Activated naive CD8-positive, alpha-beta T cell treated with anti-CD3 and anti-CD28 coated beads, Interleukin-2, amount 50 U/mL, for 16 hours (primary cell): ENCODE results near the gene DSCAML1.
"Not testable (repeated sequence)": the region's sequence is repeated elsewhere in the genome, so short reads cannot be mapped to it uniquely, and the experiment has no call there.

Experiments
- DNase-seq: peaks from one replicate; pipeline ENCODE4 v3.0.0-alpha.2; 2020; ENCODE audit warnings: low read depth, low spot score

The DSCAML1 gene

DNA sequence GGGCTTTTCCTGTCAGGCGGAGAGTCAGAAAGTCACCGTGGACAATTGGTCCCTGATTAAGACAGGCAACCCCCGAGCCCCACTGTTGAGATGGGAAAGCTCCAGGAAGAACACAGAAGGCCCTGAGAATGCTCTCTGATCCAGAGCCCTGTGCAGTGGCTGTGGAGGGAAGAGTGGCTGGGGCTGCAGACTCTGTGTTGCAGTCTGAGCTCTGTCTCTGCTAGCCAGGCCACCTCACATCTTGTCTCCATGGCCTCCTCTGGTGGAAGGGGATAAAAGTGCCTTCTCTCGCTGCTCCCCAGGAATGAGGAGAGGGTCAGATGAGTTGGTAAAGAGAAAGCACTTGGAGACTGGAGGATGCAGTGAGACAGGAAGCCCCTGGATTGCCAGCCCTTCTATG, 328.1 kb downstream of the DSCAML1 start:
- DNase-seq, result no peak

DNA sequence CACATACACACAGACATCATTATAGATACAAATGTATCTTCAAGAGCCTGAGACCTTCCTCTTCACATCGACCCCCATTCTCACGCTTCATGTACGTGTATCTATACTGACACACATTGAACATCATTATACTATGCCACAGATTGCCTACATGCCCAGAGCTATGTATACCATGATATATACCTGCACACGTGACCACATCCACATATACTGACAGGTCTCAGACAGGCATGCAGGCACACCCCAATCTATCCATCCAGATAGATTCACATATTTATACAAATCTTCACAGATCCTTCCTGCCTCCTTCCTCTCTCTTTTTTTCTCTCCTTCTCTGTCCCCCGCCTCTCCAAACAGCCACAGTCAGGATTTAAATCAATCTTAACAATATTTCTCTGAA, 329.2 kb downstream of the DSCAML1 start:
- DNase-seq, result no peak

DNA sequence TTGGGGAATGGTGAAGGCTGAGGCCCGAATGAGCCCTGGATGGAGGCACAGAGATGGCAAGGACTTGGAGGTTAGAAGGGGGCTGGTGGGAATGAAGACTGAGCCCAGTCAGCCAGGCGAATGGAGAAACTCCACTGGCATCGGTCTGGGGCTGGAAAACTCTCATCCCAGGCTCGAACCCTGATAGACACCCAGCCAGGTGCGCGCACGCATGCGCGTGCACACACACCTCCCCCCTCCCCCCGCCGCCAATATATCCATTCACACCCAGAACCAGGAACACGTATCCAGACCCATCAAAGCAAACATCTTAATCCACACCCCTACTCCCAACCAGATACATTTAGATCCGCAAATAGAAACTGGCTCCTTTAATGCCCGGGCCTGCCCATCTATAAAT, 330.1 kb downstream of the DSCAML1 start:
- DNase-seq, result no peak

DNA sequence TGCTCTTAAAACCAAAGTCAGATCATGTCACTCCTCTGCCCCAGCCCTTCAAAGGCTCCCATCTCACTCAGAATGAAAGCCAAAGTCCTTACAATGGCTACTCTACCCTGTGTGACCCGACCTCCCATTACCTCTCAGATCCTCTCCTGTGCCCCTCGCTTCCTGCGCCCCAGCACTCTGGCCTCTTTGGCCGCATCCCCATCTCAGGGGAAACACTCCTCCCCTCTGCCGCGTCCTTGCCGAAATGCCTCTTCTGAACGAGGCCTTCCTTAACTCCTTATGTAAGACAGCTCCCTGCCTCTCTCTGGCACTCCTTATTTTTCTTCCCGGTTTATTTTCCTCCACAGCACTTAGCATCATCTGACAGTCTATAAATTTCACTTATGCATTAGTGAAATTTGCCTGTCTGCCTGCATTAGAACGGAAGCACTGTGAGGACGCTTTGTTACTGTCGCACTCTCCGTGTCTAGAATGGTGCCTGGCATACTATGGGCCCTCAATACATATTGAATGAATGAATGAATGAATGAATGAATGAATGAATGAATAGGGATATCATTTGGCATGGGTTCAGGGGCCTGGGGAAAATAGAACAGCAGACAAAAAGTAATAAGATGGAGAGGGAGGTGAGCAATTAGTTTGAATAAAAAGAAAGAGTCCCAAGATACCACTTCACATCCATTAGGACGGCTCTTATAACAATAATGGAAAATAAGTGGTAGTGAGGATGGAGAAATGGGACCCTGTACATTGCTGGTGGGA, 331.6 kb downstream of the DSCAML1 start:
- no peak for DNase-seq

DNA sequence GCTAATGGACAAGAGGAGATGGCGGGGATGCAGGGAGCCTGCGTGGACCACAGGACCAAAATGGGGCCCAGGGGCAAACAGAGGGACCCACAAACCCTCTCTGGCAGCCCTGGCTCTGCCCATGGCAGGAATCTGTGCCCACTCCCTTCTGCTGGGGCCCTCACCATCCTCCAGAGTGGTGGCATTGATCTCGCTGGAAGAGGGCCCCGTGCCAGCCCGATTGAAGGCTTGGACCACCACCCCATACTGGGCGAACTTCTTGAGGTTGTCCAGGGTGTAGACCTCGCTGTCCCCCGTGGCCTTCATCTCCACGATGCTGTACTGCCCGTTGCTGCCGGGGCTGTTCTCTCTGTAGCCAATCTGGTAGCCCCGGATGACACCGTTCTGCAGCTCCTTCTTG, 332.2 kb downstream of the DSCAML1 start:
- DNase-seq, result no peak

DNA sequence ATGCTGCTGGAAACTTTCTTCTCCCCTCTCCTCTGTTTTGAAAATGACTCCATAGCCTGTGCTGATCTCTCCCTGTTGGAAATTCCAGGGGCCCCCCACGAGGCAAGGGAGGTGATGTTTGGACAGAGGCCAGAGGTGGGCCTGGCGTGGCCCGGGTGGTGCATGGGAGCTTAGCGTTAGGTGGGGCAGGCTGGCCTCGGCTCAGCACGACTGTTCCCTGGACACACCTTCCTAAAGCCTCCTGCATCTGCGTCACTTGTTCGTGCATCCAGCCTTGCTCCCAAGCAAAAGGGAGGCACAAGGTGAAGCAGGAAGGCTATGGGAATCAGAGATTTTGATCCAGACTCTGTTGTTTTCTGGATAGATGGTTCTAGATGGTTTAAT, 334.2 kb downstream of the DSCAML1 start:
- DNase-seq, result no peak

DNA sequence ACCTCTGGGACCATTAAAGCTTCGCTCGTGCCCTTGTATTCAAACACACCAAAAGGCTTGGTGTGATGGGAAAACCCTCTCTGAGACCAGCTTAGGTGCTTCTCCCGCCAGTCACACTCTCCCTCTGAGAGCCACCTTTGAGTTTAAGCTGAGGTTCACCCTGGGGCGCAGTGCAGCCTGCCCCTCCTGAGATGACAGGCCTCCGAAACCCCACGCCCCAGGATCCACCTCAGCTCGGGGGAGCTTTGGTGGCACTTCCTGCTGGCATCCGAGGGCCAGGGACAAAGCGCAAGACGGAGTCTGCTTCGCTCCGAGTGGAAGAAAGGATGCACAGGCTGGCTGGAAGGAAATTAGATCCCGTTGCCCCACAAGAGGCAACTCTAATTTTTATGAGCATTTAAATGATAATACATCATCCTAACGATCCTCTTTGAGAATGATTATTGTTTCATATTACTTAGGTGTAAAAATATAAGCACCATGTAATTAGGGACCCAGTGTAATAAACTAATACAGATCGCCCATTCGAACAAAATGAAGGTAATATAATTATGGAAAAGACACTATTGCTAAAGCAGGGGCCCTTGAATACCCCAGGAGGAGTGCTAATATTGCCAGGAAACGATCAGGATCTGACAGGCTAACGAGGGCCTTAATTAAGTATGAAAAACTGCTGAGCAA, 334.7 kb downstream of the DSCAML1 start:
- DNase-seq, result no peak

DNA sequence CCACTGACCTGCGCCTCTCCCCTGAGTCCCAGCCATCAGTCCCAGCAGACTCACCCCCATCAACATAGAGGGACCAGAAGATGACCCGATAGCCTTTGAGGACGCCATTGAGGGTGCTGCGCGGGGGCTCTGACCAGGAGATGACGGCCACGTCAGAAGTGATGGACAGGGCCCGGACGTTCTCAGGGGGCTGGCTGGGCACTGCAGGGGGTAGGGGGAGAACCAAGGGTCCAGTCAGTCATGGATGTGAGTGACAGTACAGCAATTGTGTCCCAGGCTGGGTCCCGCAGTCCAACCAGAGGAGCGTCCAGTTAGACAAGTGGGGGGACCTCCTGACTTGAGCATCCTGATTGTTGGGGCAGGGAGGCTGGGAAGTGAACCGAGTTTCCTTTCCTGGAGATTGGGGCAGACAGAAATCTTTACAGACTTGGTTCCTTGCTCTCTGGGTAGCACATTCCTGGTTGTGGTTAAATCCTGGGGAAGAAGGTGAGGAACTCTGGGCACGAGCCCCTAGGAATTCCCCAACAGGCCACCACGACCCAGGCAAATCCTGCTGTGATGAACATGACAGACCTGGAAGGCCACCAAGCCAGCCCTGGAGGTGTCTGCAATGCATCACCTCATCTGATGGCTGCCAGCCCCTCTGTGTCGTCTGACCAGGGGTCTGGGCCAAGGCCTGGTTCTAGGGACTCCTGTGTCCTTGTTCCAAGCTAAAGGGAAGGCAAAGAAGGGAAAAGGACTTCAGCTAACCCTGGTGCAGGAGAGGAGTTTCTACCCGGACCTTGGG, 335.4 kb downstream of the DSCAML1 start:
- no peak for DNase-seq

DNA sequence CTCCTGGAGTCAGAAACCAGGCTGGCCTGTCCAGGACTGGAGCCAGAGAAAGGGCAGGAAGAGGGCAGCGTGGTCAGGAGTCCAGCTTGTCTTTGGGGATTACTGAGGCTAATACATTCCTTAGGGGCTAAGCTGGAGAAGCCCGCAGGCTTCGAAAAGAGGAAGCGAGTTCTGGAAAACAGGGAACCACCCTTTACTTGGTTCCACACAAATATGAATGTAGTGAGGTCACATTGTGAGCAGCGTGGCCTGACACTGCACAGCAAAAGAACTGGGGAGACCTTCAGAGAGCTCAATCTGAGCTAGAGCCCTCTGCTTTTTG, 337.1 kb downstream of the DSCAML1 start:
- DNase-seq, result no peak

DNA sequence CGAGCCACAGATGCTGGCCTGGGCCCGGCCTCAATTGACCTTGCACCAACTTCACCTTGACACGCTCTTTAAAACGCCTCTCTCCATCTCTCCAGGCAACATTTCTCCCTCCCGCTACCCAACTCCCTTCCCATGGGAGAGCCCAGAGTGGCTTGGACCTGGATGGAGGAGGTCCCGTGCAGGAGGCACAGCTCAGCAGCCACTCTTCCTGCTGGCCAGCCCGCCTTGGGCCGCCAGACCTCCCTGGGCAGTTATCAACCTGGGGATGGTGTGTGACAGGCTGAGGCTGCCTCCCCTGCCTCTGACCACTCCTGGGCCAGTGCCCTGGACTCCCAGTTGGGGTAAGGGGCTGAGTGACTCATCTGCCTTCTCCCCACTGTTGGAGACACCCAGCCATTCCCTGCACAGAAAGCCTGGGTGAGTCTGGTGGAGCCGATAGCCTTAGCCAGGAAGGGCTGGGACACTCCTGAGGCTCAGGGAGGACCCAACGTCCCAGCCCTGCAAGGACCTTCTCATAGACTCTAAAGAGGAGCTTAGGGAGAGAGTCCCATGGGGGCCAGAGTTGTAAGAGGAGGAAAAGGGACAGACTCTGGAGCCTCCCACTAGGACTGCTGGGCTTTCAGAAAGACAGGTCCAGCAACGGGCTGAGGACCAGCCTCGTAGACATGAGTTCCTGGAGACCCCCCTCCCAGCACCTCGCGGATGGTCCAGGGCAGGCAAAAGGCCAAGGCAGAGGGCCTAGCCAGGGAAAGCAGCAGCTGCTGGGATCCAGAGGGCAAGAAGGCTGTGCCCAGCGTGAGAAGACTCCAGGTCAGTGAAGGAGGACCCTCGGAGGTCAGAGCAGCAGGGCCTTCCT, 337.7 kb downstream of the DSCAML1 start:
- no peak for DNase-seq

DNA sequence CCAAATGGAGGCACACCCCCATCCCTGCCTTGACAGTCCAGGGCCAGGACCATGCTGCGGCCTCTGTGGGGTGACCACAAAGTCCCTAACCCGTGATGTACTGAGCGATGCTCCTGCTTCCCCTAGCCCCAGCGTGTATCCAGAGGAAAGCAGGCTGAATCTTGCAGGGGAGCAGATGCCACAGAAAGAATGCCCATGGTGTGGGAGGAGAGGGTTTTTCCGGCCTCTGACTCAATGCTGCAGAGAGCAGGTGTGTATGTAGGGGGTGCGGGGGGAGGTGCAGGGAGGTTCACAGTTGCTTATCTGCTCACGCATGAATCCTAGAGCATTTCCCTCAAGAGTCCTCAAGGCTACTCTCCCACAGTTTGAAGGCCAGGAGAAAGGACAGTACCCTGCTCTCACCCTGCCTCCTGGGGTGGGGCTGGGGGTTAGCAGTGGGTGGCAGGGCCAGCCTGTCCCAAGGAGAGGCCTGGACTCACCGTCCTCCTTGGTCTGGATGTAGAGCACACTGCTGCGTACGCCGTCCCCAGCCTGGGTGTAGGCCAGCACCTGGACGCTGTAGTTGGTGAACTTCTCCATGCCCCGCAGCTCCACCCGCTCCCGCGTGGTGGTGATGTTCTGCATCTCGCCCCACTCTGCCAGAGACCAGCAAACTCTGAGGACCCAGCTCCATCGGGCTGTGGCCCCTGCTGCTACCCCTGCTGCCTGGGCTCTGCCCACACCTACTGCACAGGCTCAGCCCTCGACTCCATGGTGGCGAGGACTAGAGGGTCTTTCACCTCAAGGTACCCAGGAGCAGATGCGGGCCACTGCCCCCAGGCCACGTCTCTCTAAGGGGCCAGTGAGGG, 338.5 kb downstream of the DSCAML1 start:
- no peak for DNase-seq

DNA sequence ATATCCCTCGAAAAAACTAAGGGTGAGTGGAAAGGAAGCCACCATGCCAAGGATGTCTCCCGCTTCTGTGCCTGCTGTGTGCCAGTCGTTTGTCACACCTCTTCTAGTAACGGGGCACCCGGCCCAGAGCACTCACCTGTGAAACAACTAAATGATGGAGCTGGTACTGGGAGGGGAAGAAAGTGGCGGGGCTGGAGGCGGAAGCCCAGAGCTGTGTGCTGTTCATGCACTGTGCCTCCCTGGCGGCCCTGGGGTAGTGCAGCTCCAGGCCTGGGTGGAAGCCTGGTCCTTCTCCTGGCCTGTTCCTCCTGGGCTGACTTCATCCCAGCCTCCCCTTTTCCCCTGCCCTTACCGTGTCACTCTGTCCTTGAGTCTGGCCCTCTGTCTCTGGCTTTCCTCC, 339.2 kb downstream of the DSCAML1 start:
- DNase-seq, result no peak

DNA sequence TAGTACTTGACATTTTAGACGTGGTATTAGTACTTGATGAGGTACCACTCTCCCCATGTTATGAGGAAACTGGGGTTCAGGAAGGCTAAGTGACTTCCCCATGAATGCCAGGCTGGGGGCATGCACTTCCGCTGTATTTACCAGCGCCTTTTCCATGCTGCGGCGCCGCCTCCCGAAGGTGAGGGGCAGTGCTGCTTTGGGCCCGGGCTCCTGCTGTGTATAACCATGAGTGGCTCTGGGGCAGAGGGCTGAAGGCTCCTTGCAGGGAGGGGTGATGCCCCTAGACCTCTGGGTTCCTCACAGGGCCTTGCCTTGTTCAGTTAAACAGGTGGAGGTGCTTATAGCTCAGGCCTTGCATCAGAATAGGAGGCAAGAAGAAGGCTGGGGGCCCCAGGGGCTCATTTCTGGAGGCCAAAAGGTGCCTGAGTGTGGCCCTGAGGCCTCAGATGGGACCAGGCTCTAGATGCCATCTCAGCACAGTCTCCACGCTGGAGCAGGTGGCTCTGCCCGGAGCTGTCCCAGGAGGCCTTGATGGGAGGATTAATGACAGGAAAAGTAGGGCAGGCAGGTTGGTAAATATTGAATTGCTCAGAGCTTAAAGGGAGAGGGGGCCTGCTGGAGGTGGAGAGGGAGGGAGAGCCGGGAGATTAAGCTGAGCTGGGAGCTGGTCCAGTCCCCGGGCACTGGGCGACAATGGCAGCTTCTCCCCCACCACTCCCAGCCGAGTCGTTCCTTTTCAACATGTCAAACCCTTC, 339.8 kb downstream of the DSCAML1 start:
- no peak for DNase-seq

DNA sequence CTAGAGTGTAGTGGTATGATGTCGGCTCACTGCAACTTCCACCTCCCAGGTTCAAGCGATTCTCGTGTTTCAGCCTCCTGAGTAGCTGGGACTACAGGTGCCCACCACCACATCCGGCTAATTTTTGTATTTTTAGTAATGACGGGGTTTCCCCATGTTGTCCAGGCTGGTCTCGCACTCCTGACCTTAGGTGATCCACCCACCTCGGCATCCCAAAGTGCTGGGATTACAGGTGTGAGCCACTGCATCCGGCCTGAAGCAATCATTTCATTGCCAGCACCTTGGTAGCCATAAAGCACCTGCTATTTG, 340.3 kb downstream of the DSCAML1 start:
- DNase-seq, result not testable (repeated sequence)

DNA sequence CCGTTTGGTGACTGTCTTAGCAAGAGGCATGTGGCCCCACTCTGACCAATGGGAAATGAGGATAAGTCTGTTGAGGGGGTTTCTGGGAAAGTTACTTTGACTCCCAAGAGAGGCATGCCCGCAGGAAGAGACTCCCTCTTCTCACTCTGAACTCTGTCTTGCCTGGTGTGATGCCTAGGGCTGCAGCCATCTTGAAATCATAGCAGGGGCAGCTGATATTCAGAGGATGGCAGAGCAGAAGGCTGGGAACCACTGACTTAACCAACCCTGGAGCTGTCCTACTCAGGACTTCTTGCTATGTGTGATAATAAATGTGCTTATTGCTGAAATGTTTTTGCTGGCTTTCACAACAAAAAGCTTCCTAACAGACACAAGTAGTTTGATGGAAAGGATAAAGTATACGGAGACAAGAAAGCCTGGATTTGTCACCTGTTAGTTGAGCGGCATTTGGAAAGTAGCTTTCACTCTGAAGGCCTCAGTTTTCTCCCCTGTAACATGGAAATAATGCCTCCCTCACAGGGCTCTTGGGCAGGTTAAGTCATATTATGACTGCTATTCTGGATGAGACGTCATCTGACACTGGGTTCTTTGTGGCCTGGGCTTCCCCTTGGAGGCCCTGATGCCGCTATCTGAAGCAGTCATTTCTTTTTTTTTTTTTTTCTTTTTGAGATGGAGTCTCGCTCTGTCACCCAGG, 340.8 kb downstream of the DSCAML1 start:
- DNase-seq, result no peak

DNA sequence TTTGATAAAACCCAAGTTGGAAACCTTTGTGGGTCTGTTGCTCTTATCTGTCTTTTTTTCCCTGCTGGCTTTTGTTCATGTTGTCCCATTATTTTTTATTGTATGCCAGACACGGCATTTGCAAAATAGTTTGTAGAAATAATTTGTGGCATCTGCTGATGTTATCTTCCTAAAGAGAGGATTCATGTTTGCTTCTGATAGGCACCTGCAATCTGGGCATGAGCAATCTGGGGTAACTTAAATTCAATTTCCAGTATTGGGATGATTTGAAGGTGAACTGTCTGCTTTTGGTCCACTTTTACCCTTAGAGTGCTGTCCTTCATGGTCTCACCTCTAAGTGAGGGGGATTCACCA, 342.5 kb downstream of the DSCAML1 start:
- DNase-seq, result no peak

DNA sequence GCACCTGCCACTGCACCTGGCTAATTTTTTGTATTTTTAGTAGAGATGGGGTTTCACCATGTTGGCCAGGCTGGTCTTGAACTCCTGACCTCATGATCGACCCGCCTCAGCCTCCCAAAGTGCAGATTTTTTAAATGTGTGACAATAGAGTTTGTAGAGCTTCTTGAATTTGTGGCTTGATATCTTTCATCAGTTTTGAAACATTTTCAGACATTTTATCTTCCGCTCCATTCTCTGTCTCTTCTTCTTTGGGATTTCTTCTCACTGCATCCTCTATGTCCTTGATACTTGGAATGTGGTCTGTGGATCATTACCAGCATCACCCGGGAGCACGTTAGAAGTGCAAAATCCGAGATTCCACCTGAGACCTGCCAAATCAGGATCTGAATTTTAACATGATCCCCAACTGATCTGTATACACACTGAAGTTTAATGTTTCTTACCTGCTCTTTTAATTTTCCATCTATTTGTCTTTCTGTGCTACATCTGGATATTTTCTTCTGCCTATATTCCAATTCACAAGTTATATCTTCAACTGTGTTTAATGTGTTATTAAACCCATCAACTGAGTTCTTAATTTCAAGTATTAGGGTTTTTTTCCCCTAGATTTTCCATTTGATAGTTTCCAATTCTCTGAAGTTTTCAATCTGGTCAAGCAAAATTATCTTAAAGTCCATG, 343.0 kb downstream of the DSCAML1 start:
- DNase-seq, result no peak

DNA sequence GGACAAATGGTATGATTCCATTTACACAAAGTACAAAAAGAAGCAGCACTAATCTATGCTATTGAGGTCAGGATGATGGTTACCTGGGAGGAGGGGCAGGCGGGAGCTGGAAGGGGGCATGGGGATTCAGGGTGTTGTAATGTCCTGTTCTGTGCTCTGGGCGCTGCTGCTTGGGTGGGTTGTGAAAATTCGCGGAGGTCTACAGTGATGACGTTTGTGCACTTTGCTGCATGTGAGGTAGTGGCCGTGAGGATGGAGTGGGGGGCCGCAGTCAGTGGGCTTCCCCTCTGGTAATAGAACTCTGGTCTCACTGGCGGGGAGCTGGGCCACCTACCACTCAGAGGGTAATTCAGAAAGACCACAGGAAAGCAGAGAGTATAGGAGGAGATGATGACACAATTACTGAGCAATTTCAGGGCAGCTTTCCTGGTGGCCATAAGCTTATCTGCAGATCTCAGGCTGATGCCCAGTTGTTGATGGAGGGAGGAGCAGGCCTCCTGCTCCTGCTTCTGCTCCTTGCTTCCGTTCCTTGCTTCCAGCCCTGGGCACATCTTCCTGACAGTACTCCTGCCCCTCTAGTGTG, 347.8 kb downstream of the DSCAML1 start:
- DNase-seq, result no peak
